Measurements from ENCODE around the gene DGKG. TPM values are rescaled to one million over a fixed set of nuclear protein-coding genes. Genes with fewer than 3 reads are reported as not detected.

DGKG gene
- total and polyA plus RNA-seq, 2 of the 8 experiments (the other 6 are each of a cell fraction or from before 2014, with no cell fraction given) = 0.30 to 0.48 TPM

- no peak for TF ChIP-seq EGR1 (IDR thresholded peaks at IDR 0.05; ENCODE audit: borderline replicate concordance, low read depth, low read length)
- TF ChIP-seq TEAD4 (IDR thresholded peaks at IDR 0.05; ENCODE audit: low read depth, low read length) = no peak
- TF ChIP-seq BACH1 (IDR thresholded peaks at IDR 0.05; ENCODE audit: low read length) = no peak
- no peak for TF ChIP-seq SP2 (IDR thresholded peaks at IDR 0.05; ENCODE audit: low read length)
- TF ChIP-seq MAFK (IDR thresholded peaks at IDR 0.05; ENCODE audit: low read depth, low read length) = no peak
- TF ChIP-seq HDAC2 (IDR thresholded peaks at IDR 0.05; ENCODE audit: borderline replicate concordance in 1 of 2, low read depth in 2 of 2, low read length in 2 of 2) = no peak
- TF ChIP-seq SRF (IDR thresholded peaks at IDR 0.05; ENCODE audit: low read depth, low read length) = no peak
- TF ChIP-seq RFX5 (IDR thresholded peaks at IDR 0.05; ENCODE audit: borderline replicate concordance, low read depth, low read length) = no peak
- no peak for TF ChIP-seq SUZ12 (IDR thresholded peaks at IDR 0.05; ENCODE audit: low read length)
- TF ChIP-seq SAP30 (IDR thresholded peaks at IDR 0.05; ENCODE audit: insufficient read depth, insufficient replicate concordance, low read length) = no peak
- TF ChIP-seq ZNF274 (IDR thresholded peaks at IDR 0.05; ENCODE audit: borderline replicate concordance, extremely low read depth, low read length) = no peak
- TF ChIP-seq TAF1 (IDR thresholded peaks at IDR 0.05; ENCODE audit: low read depth, low read length) = no peak
- TF ChIP-seq TBP (IDR thresholded peaks at IDR 0.05; ENCODE audit: low read depth, low read length) = no peak
- no peak for TF ChIP-seq TAF7 (optimal IDR thresholded peaks at IDR 0.05; ENCODE audit: borderline replicate concordance, low read depth, low read length)
- TF ChIP-seq CHD1 (IDR thresholded peaks at IDR 0.05; ENCODE audit: low read depth, low read length) = no peak
Observed at GRCh38 chr3:186170516-186170915, 191.5 kb downstream of the DGKG start.

More at GRCh38 chr3:186170516-186170915, 191.5 kb downstream of the DGKG start:
- Histone ChIP-seq H3K79me1 (ENCODE audit: low read depth, low read length) (no peaks in the 10 kb centered on the region), H3K4me1 (replicated peaks in 1 of 4; ENCODE audit: control insufficient read depth in 3 of 4, insufficient read depth in 4 of 4, low read length in 3 of 4) (no peaks in the 10 kb centered on the region), H3K9ac (replicated peaks in 1 of 4; ENCODE audit: extremely low read depth in 1 of 4, low read depth in 3 of 4, low read length in 3 of 4) (no peak overlapping the region), H3K14ac (ENCODE audit: insufficient read length) (no peak overlapping the region), H3K27ac (ENCODE audit: low read depth, low read length) (no peak overlapping the region), H4K91ac (replicated peaks; ENCODE audit: insufficient read length, low read length) (no peak overlapping the region), H2BK15ac (ENCODE audit: low read length) (no peak overlapping the region), H4K8ac (ENCODE audit: extremely low read depth, insufficient read depth, low read length) (no peak overlapping the region), H3K56ac (replicated peaks; ENCODE audit: insufficient read length, low read depth, low read length) (no peak overlapping the region), H3K36me3 (ENCODE audit: control insufficient read depth in 2 of 4, insufficient read depth in 4 of 4, low read length in 3 of 4) (no peaks in the 10 kb centered on the region), H3K4ac (replicated peaks; ENCODE audit: insufficient read length, low read depth, low read length) (no peak overlapping the region), H2AK5ac (ENCODE audit: low read depth, low read length) (no peak overlapping the region), H3K4me2 (ENCODE audit: insufficient read depth in 1 of 2, low read depth in 2 of 2, low read length in 2 of 2) (no peak overlapping the region), H2BK120ac (replicated peaks; ENCODE audit: low read depth, low read length) (no peak overlapping the region), H3K27me3 (replicated peaks in 1 of 4; ENCODE audit: control insufficient read depth in 3 of 4, extremely low read depth in 1 of 4, insufficient read depth in 3 of 4, low read length in 3 of 4) (no peaks in the 10 kb centered on the region; a peak in 1 of 7 replicates), H3K23me2 (ENCODE audit: low read depth, low read length) (no peaks in the 10 kb centered on the region), H4K5ac (ENCODE audit: insufficient read length, low read depth, low read length) (no peak overlapping the region), H2AFZ (ENCODE audit: low read length) (no peak overlapping the region), H3K18ac (ENCODE audit: extremely low read depth, low read length) (no peak overlapping the region), H3K23ac (ENCODE audit: insufficient read length) (no peak overlapping the region), H4K20me1 (replicated peaks in 1 of 2; ENCODE audit: control insufficient read depth in 1 of 2, insufficient read depth in 2 of 2, low read length in 2 of 2) (no peaks in the 10 kb centered on the region), H2BK20ac (ENCODE audit: low read length) (no peak overlapping the region), H2BK5ac (ENCODE audit: low read depth, low read length) (no peak overlapping the region), H3K9me3 (ENCODE audit: insufficient read depth in 2 of 2, low read depth in 1 of 2, low read length in 1 of 2) (no peaks in the 10 kb centered on the region), H3K79me2 (ENCODE audit: control insufficient read depth in 1 of 2, insufficient read depth in 2 of 2, low read length in 2 of 2) (no peaks in the 10 kb centered on the region), H3K4me3 (ENCODE audit: extremely low read depth in 1 of 4, insufficient read depth in 2 of 4, low read depth in 3 of 4, low read length in 4 of 4) (no peak overlapping the region), H2BK12ac (ENCODE audit: low read depth, low read length) (no peak overlapping the region)
- ChIA-PET CTCF (ENCODE audit: partially characterized antibody) (no interaction called here), POLR2A (ENCODE audit: partially characterized antibody) (no interaction called here)
- DNase-seq (ENCODE audit: low read depth in 1 of 2, low spot score in 2 of 2) (no peak), FAIRE-seq (no peak)
- WGBS, 2 experiments (ENCODE audit: extremely low coverage in 1 of 2, insufficient coverage in 1 of 2, insufficient read length in 1 of 2, insufficient replicate concordance in 2 of 2, low coverage in 1 of 2, low lambda C conversion rate in 2 of 2, missing lambda C conversion rate in 1 of 2) = 68% methylated on average over 2 of the region's 2 CpGs; no CpG with 5 or more reads in 1 of the 2 experiments
